Stimulated activated CD8-positive, alpha-beta memory T cell treated with anti-CD3 and anti-CD28 coated beads, Interleukin-4, amount 100 ng/mL, for 1 hour (primary cell): Measurements from ENCODE around the gene NFKBIA.
"Not testable (repeated sequence)": the region's sequence is repeated elsewhere in the genome, so short reads cannot be mapped to it uniquely, and the experiment has no call there.

ENCODE experiments used
- DNase-seq, 2 donors: peaks; one replicate each; pipeline ENCODE4 v3.0.0-alpha.2; 2020; ENCODE audit warnings: low read depth in 2 of 2, low spot score in 1 of 2

The NFKBIA gene, protein sequence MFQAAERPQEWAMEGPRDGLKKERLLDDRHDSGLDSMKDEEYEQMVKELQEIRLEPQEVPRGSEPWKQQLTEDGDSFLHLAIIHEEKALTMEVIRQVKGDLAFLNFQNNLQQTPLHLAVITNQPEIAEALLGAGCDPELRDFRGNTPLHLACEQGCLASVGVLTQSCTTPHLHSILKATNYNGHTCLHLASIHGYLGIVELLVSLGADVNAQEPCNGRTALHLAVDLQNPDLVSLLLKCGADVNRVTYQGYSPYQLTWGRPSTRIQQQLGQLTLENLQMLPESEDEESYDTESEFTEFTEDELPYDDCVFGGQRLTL

DNA sequence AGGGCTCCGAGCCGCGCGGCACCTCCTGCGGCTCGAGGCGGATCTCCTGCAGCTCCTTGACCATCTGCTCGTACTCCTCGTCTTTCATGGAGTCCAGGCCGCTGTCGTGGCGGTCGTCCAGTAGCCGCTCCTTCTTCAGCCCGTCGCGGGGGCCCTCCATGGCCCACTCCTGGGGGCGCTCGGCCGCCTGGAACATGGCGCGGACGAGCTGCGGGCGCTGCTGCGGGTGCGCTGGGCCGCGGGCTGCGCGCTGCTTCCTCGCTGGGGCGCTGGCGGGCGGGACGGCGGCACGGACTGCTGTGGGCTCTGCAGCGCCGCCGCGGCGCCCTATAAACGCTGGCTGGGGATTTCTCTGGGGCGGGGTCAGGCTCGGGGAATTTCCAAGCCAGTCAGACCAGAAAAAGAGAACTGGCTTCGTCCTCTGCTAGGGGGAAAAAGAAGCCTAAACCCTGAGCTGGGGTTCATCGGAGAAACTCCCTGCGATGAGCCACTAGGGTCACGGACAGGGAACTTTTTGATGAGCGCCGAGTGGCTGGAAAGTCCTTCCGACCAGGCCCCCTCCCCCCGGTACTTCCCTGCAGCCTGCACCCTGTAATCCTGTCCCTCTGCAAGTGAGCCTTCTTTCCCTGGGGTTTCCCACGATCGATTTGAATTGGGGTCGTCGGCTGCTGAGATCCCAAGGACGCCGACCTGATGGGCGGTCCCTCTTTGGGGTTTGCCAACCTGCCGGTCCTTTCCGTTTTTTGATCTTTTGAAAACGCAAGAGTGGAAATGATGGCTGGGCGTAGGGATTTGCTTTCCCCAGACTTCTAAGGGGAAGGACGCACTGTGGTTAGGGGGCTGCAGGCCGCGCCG, at the start of gene NFKBIA:
Gene NFKBIA, minus strand, starts transcription at position 301 of the 855 bp plus-strand sequence. Its CDS starts 105 bp downstream, at position 196.
- DNase-seq, result peak; percentile 91

DNA sequence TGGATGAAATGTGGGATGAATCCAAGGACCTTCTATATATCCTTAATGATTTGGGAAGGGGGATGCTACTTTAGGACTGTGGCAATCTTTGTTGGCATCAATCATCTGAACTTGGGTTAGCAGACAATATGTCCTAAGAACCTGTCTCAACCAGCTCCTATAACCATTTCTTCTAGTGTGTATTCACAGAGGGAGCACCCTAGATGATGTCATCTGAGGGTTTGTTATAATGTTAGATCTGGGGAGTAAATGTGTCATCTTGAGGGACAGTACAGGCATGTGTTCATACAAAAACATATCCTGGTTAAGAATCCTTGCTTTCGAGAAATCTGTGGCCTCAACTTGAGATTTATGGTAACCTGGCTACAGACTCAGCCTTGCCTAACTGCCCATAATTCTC, 41.9 kb upstream of the NFKBIA start:
- no peak for DNase-seq

DNA sequence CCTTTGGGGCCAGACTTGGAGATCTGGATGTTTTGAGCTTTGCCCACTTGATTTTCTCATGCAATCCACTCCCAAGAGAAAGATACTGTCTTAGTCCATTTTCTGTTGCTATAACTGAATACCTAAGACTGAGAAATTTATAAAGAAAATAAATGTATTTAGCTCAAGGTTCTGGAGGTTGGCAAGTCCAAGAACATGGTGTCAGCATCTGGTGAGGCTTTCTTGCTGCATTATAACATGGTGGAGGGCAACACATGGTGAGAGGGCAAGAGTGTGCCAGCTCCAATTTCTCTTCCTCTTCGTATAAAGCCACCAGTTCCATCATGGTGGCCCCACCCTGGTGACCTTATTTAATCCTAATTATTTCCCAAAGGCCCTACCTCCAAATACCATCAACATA, 39.6 kb upstream of the NFKBIA start:
- no peak for DNase-seq

DNA sequence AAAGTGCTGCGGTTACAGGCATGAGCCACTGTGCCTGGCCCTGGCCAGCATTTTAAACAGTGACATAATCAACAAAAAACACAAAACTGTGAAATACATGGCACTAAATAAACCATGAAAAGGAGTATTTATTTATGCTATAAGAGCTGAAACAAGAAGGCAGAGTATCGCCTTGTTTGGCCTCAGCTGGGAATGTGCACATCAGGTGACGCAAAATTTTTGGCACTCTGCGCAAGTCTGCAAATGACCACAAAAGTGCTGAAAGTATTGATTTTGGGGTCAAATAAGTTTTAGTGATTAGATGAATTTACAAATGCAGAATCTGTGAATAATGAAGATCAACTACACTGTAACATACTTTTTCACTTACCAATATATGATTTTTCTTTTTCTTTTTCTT, 36.6 kb upstream of the NFKBIA start:
- DNase-seq, result no peak

DNA sequence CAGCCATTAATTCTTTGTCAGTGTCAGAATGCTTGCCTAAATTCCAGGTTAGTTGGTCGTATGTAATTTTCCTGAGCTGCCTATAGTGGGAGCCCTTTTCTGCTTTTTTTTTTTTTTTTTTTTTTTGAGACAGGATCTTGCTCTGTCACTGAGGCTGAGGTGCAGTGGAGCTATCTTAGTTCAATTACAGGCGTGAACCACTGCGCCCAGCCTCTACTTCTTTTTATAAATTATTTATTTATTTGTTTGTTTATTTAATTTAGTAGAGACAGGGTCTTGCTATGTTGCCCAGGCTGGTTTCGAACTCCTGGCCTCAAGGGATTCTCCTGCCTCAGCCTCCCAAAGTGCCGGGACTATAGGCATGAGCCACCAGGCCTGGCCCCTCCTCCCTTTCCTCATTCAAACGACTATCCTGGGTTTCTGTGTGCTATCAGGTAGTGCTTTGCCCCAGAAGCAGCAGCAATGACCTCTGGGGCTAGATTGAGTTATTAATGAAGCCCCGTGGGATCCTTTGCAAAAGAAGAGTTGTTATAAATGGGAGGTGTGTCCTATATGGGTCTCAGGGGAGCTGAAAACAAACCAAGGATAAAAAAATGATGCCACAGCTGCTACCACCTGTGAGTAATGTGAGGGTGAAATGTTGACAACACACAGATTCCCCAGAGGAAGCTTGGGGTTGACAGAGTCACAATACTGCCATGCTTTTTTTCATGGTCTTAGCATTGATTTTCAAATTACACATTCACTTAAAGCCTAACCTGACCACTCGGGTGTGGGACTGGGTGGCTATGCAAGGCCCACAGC, 34.6 kb upstream of the NFKBIA start:
- DNase-seq, result no peak

DNA sequence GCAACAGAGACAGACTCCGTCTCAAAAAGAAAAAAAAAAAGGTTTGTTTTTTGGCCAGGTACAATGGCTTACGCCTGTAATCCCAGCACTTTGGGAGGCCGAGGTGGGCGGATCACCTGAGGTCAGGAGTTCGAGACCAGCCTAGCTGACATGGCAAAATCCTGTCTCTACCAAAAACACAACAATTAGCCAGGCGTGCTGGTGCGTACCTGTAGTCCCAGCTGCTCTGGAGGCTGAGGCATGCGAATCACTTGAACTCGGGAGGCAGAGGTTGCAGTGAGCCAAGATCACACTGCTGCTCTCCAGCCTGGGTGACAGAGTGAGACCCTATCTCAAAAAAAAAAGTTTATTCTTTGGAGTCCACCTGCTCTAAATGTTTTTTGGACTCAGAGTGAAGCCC, 33.9 kb upstream of the NFKBIA start:
- DNase-seq, result not testable (repeated sequence)

DNA sequence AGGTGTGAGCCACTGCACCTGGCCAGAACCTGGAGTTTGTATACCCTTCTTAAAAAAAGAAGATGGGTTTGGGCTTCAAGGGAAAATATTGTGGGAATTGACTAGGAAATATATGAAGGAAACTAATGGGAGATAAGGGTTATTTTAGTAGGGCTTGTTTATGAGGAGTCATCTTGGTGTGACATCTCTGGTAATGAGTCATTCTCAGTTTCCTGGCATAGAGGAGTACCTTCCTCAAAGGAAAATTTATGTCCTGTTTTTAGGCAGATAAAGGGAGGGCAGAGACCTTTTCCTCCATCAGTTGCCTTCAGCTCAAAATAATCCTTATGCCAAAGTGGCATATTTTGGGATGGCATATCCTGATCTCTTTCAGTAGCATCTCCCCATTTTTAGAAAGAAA, 30.6 kb upstream of the NFKBIA start:
- no peak for DNase-seq

DNA sequence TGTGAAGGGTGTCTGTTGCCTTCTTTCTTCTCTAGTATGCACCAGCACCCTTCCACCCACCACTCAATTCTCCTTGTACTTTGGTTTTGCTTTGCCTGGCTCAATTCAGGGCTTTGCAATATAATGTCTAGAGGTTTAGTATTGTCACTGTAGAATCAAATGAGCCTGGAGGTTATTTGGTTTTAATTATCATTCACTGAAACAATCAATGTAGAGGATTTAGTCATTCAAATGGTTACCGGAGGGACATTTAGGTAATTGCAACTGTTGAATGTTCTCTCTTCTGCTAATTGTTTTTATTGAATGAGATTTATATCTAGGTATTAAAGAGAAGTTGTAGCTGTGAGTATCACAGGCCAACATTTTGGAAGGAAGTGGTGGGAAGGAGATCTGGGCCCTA, 29.3 kb upstream of the NFKBIA start:
- DNase-seq, result no peak

DNA sequence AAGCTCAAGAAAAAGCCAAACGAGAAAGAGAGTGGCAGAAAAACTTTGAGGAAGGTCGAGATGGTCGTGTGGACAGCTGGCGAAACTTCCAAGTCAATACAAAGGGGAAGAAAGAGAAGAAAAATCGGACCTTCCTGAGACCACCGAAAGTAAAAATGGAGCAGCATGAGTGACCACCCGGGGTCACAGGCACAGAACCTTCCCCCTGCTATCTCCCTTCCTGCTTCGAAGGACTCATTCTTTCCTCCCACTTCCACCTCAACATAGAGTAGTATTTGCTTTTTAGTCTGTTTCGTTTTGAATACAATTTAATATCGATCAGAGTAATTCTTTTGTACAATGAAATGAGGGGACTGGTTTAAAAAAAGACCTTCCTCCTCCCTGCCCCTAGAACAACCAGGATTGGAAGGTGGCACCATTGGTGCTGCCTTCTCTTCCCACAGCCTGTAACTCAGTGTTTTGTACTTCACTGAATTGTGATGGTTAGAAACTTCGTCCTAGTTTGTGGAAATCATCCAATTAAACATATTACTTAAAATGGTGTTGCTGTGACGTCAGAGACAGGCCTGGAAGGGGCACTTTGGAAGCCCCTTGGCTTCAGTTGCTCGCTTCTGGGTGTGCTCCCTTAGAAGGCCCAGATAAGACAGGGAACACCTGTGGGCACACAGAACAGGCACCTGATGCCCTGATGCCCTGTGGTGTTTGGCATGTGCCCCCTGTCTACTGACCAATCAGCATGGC, 26.1 kb upstream of the NFKBIA start:
- no peak for DNase-seq

DNA sequence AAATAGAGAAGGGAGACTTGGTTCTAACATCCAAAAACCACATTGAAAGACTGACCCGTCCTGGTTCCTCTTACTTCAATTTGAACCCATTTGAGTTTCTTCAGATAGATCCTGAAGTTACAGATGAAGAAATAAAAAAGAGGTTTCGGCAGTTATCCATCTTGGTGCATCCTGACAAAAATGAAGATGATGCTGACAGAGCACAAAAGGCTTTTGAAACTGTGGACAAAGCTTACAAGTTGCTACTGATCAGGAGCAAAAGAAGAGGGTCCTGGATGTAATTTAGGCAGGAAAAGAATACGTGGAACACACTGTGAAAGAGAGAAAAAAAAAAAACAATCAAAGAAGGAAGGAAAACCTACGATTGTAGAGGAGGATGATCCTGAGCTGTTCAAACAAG, 25.4 kb upstream of the NFKBIA start:
- no peak for DNase-seq

DNA sequence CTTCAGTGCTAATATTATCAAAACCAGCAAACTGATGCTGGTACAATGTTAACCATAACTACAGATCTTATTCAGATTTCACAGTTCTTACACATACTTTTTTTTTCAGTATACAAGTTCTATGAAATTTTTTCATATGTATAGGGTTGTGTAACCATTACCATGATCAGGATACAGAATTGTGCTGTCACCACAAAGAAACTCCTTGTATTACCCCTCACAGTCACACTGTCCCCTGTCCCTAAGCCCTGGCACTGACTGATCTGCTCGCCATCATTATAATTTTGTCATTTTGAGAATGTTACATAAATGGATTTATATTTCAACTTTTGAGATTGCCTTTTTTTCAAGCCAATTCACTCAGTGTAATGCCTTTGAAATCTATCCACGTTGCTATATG, 21.3 kb upstream of the NFKBIA start:
- DNase-seq, result no peak

DNA sequence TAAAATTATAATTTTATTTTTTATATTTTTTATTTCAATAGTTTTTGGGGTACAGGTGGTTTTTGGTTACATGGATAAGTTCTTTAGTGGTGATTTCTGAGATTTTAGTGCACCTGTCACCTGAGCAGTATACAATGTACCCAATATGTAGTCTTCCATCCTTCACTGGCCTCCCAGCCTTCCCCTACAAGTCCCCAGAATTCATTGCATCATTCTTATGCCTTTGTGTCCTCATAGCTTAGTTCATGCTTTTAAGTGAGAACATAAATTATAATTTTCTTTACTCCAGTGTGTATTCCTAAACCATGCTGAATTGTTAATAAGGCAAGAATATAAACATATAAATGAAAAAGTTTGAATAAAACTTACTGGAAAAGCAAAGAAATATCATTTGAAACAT, 19.1 kb upstream of the NFKBIA start:
- DNase-seq, result no peak

DNA sequence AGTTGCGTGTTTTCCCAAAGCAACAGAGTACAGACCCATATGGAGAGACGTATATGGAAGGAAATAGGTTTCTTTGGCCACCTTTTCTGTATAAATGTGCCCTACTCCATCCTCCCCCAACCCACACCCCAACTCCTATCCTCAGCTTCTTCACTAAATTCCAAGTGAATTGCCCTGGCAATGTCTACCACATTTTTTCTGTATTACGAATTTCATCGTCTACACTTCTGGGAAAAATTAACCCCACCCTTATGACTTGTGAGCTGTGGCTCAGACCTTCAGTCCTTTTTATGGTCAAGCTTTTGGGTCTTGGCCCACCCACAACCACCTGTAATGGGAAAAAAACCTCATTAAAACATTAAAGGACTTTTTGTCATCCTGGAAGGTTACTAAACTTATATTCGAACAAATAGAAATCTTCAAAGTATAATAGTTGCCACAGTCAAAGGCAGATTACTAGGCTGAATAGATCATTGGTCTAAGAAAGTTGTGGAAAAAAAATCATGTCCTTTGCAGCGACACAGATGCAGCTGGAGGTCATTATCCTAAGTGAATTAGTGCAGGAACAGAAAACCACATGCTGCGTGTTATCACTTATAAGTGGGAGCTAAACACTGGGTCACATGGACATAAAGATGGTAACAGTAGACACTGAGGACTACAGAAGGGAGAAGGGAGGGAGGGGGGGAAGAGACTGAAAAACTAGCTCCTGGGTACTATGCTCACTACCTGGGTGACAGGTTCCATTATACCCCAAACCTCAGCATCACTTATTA, 15.7 kb upstream of the NFKBIA start:
- DNase-seq, result no peak

DNA sequence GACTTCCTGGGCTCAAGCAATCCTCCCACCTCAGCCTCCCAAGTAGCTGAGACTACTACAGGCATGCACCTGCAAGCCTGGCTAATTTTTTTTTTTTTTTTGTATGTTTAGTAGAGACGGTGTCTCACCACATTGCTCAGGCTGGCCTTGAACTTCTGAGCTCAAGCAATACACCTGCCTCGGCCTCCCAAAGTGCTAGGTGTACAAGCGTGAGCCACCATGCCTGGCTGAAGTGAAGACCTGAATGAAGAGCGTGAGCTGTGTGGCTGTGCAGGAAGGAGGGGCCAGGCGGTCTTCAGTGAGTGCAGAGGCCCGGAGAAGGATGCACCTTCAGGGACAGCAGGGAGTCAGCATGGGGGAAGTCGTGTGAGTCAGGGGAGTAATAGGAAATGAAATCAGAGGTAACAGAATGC, 14.9 kb upstream of the NFKBIA start:
- DNase-seq, result no peak

DNA sequence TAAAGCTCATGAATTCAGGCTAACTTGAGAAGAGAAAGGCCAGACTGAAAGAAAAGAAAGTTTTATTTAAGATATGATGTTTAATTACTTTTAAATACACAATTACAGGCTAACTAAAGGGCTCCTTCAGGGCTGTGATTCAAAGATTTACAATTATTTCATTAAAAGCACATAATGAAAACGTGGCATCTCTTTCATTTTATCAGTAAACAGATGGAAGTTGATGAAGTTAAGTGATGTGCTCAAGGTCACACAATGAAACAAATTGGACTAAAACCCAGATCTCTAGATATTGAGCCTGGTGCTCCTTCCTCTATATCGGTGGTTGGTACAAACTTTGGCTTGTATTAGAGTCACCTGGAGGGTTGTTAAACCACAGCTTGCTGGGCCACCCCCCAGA, 13.5 kb upstream of the NFKBIA start:
- no peak for DNase-seq

DNA sequence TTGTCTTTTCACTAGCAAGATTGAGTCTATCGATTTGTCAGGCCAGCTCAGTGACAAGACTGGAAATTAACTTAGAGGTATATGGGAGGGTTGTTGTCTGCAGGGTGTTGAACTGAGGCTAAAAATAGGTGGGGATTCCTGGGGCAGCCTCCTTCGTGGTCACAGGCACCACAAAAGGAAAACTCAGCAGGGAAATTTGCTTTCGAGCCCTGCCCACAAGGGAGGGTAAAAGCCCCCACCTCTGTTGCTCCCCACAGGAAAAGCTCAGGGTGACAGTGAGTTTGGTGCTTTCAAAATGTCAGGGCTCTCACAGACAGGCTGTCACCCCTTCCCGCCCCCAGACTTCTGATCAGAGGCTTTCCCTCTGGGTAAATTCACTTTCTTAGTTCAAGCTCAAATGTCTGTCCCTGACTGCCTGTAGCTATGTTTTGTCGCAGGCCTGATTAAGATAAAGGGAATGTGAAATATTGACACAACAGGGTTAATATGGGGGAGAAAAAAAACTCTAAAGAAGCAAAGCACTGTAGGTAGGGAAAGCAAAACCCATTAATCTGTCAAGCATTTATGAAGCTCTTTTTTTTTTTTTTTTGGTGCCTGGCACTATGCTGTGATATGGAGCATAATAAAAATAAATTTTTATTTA, 11.7 kb upstream of the NFKBIA start:
- no peak for DNase-seq

DNA sequence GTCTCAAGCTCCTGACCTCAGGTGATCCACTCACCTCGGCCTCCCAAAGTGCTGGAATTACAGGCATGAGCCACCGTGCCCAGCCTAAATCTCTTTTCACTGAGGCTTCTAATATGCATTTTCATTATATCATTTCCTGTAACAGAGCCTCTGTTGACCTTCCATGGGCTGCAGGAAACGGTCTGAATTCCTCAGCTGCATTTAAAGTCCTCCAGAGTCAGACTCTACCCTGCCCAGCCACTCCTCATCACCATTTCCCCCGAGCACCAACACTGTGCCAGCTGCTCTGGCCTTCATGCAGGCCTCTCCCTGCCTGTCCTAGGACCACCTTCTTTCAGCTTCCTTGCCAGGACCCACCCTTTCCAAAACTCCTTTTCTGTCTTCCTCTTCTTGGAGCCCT, 9.8 kb upstream of the NFKBIA start:
- no peak for DNase-seq

DNA sequence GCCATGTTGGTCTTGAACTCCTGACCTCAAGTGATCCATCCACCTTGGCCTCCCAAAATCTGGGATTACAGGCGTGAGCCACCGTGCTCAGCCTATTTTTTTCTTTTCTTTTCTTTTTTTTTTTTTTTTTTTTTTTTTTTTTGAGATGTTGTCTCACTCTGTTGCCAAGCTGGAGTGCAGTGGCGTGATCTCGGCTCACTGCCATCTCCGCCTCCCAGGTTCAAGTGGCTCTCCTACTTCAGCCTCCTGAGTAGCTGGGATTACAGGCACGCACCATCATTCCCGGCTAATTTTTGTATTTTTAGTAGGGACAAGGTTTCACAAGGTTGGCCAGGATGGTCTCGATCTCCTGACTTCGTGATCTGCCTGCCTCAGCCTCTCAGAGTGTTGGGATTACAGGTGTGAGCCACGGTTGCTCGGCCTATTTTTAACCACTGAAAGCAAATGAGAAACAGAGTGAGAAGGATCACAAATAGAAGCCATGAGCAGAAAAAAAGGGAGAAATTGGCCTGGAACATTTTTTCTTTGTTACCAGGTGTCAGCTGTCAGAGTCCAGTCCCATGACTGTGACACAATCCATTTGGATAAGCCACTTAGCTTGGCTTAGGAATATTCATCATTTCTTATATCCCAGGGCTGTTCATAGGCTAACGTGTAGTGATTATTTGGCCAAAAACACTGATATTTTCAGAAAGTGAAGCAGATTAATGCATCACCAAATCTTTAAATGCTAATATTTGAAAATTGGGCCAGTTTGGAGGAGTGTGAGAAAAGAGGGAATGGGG, 7.9 kb upstream of the NFKBIA start:
- DNase-seq, result no peak

DNA sequence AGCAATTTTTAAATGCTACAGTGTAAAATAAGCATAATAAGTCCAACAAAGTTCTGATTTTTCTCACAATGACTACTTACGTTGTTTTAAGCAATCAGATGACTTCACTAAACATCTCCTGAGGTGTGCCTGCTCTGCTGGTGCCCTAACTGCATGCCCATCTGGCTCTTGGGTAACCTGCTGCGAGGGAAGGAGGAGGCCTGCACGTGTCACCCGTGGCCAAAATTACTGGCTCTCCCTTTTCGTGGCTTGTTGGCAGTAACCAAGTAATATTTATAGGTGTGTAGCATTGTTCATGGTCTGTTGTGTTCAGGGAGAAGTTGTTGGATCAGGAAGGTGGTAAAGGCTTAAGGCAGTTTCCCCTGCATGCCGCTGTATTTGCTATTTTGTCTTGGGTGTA, 6.3 kb upstream of the NFKBIA start:
- no peak for DNase-seq
